Measurements from ENCODE around the gene SLC43A3.

The SLC43A3 gene

GRCh38 chr11:57474017-57474802, 47.3 kb upstream of the SLC43A3 start:
- no peaks in the 10 kb centered on the region for H3K9me3 Mint-ChIP-seq
- peaks cover 35% of the 10 kb centered on the region for H3K4me1 Mint-ChIP-seq
- H3K27ac Mint-ChIP-seq, result no peak overlapping the region
- no peak overlapping the region for H3K4me3 Mint-ChIP-seq
- DNase-seq, result no peak
- no peak for TF ChIP-seq CTCF (IDR thresholded peaks at IDR 0.05)
- peaks cover 76% of the 10 kb centered on the region for H3K27me3 Mint-ChIP-seq (ENCODE audit: low read depth, poor library complexity)
- H3K36me3 Mint-ChIP-seq (ENCODE audit: low read depth), result no peaks in the 10 kb centered on the region

GRCh38 chr11:57473285-57473841, 46.4 kb upstream of the SLC43A3 start:
- H3K36me3 Mint-ChIP-seq (ENCODE audit: low read depth), result no peaks in the 10 kb centered on the region
- no peak overlapping the region for H3K27ac Mint-ChIP-seq
- peaks cover 73% of the 10 kb centered on the region for H3K27me3 Mint-ChIP-seq (ENCODE audit: low read depth, poor library complexity)
- H3K9me3 Mint-ChIP-seq, result no peaks in the 10 kb centered on the region
- H3K4me1 Mint-ChIP-seq, result peaks cover 26% of the 10 kb centered on the region
- no peak overlapping the region for H3K4me3 Mint-ChIP-seq
- no peak for DNase-seq
- no peak for TF ChIP-seq CTCF (IDR thresholded peaks at IDR 0.05)

GRCh38 chr11:57471496-57471895, 44.6 kb upstream of the SLC43A3 start:
- H3K4me3 Mint-ChIP-seq, result no peak overlapping the region
- no peak for TF ChIP-seq CTCF (IDR thresholded peaks at IDR 0.05)
- no peak for DNase-seq

GRCh38 chr11:57469268-57469667, 42.3 kb upstream of the SLC43A3 start:
- H3K4me1 Mint-ChIP-seq, result peaks cover 16% of the 10 kb centered on the region
- peaks cover 54% of the 10 kb centered on the region for H3K27me3 Mint-ChIP-seq (ENCODE audit: low read depth, poor library complexity)
- H3K36me3 Mint-ChIP-seq (ENCODE audit: low read depth), result peaks cover 4% of the 10 kb centered on the region
- TF ChIP-seq CTCF (IDR thresholded peaks at IDR 0.05), result no peak
- no peak overlapping the region for H3K27ac Mint-ChIP-seq
- H3K4me3 Mint-ChIP-seq, result no peak overlapping the region
- no peaks in the 10 kb centered on the region for H3K9me3 Mint-ChIP-seq
- DNase-seq, result no peak

More at GRCh38 chr11:57471496-57471895, 44.6 kb upstream of the SLC43A3 start:
- Mint-ChIP-seq H3K9me3 (no peaks in the 10 kb centered on the region), H3K27me3 (ENCODE audit: low read depth, poor library complexity) (peaks cover 70% of the 10 kb centered on the region), H3K36me3 (ENCODE audit: low read depth) (peaks cover 4% of the 10 kb centered on the region), H3K4me1 (peaks cover 12% of the 10 kb centered on the region), H3K27ac (no peak overlapping the region)

GRCh38 chr11:57468276-57468675, 41.4 kb upstream of the SLC43A3 start:
- Mint-ChIP-seq H3K36me3 (ENCODE audit: low read depth) (peaks cover 4% of the 10 kb centered on the region), H3K27ac (no peak overlapping the region), H3K27me3 (ENCODE audit: low read depth, poor library complexity) (peaks cover 53% of the 10 kb centered on the region), H3K4me3 (no peak overlapping the region), H3K4me1 (peaks cover 16% of the 10 kb centered on the region), H3K9me3 (no peaks in the 10 kb centered on the region)
- no peak for DNase-seq
- TF ChIP-seq CTCF (IDR thresholded peaks at IDR 0.05), result no peak
